Measurements from ENCODE around the gene LTBP1. TPM values are rescaled to one million over a fixed set of nuclear protein-coding genes. Genes with fewer than 3 reads are reported as not detected.

The LTBP1 gene
- total and polyA plus RNA-seq, 11 donors, result 23.5 to 150 (median 102) TPM

- Histone ChIP-seq H3K27ac (no peak overlapping the region), H3K36me3 (peaks cover 0 to 5% (median 0%) of the 10 kb centered on the region in 9 donors), H3K4me3 (no peak overlapping the region), H3K9me3 (no peaks in the 10 kb centered on the region), H3K4me1 (peaks cover 0 to 24% (median 3%) of the 10 kb centered on the region in 12 donors), H3K27me3 (no peaks in the 10 kb centered on the region)
- WGBS, 4 donors, result 87 to 93% (median 90%) methylated on average over 3 of the region's 3 CpGs
- TF ChIP-seq POLR2A (IDR thresholded peaks at IDR 0.05) (no peak), CTCF (IDR thresholded peaks at IDR 0.05) (no peak)
- ATAC-seq (no peak), DNase-seq (no peak)
- intact Hi-C loops (cut with DNase I), result no loop called here
These were observed 294.8 kb downstream of the LTBP1 start for GRCh38 chr2:33241581-33241980.

GRCh38 chr2:33242845-33243244, 296.1 kb downstream of the LTBP1 start:
- DNase-seq (no peak), ATAC-seq (peak in 3 of 4 donors; percentile 7 to 42 (median 37))
- no peak for TF ChIP-seq CTCF (IDR thresholded peaks at IDR 0.05)
- no peak overlapping the region for H3K4me3 ChIP-seq
- no peak overlapping the region for H3K27ac ChIP-seq
- H3K4me1 ChIP-seq, result peaks cover 0 to 24% (median 3%) of the 10 kb centered on the region in 12 donors
- intact Hi-C loops (cut with DNase I), result no loop called here
- H3K36me3 ChIP-seq, result peaks cover 0 to 8% (median 0%) of the 10 kb centered on the region in 9 donors
- H3K9me3 ChIP-seq, result no peaks in the 10 kb centered on the region
- WGBS, 4 donors, result 81 to 89% (median 86%) methylated on average over 1 of the region's 1 CpG
- H3K27me3 ChIP-seq, result no peaks in the 10 kb centered on the region

GRCh38 chr2:33246432-33246831, 299.7 kb downstream of the LTBP1 start:
- Histone ChIP-seq H3K27ac (no peak overlapping the region), H3K9me3 (no peaks in the 10 kb centered on the region), H3K4me1 (peaks cover 0 to 22% (median under 1%) of the 10 kb centered on the region in 12 donors), H3K27me3 (no peaks in the 10 kb centered on the region), H3K36me3 (peaks cover 0 to 16% (median 5%) of the 10 kb centered on the region in 9 donors), H3K4me3 (no peak overlapping the region)
- TF ChIP-seq POLR2A (IDR thresholded peaks at IDR 0.05) (no peak), CTCF (IDR thresholded peaks at IDR 0.05) (no peak)
- intact Hi-C loops (cut with DNase I), result no loop called here
- WGBS, 4 donors, result 72 to 89% (median 82%) methylated on average over 4 of the region's 4 CpGs
- DNase-seq (no peak), ATAC-seq (peak in 3 of 4 donors; percentile 33 to 51 (median 43))

GRCh38 chr2:33247365-33247764, 300.6 kb downstream of the LTBP1 start:
- Histone ChIP-seq H3K4me1 (peaks cover 0 to 13% (median 0%) of the 10 kb centered on the region in 12 donors), H3K4me3 (no peak overlapping the region), H3K27me3 (no peaks in the 10 kb centered on the region), H3K27ac (no peak overlapping the region), H3K9me3 (no peaks in the 10 kb centered on the region), H3K36me3 (peaks cover 0 to 20% (median 8%) of the 10 kb centered on the region in 9 donors)
- no peak for DNase-seq
- WGBS, 4 donors, result 87 to 97% (median 87%) methylated on average over 1 of the region's 1 CpG
- ATAC-seq, result no peak
- TF ChIP-seq CTCF (IDR thresholded peaks at IDR 0.05) (no peak), POLR2A (IDR thresholded peaks at IDR 0.05) (no peak)
- intact Hi-C loops (cut with DNase I), result no loop called here
